AG09319 (cell line): ENCODE measurements around the gene MFF.

Experiments used
- DNase-seq: peaks from one replicate; pipeline ENCODE4 v3.0.0-alpha.2; 2010; ENCODE audit warnings: low read depth; ENCODE audit errors: extremely low read depth
- TF ChIP-seq, protein P1 (sequence below): IDR thresholded peaks from 2 replicates; pipeline ENCODE4 v1.5.1; 2011; ENCODE audit warnings: low read depth, mild to moderate bottlenecking, inconsistent platforms, low read length, moderate library complexity

Gene MFF, protein sequence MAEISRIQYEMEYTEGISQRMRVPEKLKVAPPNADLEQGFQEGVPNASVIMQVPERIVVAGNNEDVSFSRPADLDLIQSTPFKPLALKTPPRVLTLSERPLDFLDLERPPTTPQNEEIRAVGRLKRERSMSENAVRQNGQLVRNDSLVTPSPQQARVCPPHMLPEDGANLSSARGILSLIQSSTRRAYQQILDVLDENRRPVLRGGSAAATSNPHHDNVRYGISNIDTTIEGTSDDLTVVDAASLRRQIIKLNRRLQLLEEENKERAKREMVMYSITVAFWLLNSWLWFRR

DNA sequence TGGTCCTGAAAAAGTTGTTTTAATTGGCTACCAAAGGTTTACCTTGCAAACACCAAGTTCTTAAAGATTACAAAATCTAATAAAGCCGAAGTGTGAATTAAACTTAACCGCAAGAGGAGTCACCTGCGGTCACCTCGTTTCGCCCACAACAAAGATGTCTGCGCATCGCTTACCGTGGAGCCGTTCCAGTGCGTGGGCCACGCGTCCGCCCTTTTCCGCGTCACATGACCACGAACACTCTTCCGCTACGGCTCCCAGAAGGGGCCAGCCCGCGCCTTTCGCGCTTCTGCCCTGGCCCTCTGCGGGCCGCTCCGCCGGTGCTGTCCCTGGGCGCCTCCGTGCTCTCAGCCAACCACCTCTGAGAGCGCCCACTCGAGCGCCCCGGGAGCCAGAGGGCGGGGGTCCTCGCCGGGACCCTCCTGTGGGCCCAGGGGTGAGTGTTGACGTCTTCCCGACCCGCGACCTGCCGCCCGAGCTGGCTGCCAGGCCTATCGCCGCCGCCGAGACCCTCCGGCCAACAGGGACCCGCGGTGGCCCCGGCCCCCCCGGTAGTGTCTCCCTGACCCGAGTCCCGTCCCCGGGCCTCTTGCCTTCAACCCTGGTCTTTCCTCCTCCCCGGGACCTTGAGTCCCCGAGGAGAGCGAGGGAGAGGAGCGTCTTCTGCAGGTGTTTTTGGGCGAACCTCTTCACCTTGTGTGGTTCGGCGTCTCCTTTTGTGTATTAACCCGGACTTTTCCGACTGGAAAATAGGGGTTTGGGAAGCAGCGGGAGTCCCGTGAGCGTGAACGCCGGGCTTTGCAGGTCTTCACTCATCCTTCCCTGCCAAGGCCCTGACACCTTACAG is at the start of gene MFF:
TSS of gene MFF (plus strand) at position 257 of the 844 bp plus-strand sequence. CDS start 5,415 bp downstream, outside the sequence.
- TF ChIP-seq, protein P1, sequence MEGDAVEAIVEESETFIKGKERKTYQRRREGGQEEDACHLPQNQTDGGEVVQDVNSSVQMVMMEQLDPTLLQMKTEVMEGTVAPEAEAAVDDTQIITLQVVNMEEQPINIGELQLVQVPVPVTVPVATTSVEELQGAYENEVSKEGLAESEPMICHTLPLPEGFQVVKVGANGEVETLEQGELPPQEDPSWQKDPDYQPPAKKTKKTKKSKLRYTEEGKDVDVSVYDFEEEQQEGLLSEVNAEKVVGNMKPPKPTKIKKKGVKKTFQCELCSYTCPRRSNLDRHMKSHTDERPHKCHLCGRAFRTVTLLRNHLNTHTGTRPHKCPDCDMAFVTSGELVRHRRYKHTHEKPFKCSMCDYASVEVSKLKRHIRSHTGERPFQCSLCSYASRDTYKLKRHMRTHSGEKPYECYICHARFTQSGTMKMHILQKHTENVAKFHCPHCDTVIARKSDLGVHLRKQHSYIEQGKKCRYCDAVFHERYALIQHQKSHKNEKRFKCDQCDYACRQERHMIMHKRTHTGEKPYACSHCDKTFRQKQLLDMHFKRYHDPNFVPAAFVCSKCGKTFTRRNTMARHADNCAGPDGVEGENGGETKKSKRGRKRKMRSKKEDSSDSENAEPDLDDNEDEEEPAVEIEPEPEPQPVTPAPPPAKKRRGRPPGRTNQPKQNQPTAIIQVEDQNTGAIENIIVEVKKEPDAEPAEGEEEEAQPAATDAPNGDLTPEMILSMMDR, result peak; percentile 12
- DNase-seq, result peak; percentile 74

- DNase-seq, result no peak
- TF ChIP-seq, protein P1, result no peak
These were observed 44.2 kb upstream of the MFF start for GRCh38 chr2:227280895-227281294.

GRCh38 chr2:227285741-227286236 is 39.3 kb upstream of the MFF start:
- no peak for DNase-seq
- TF ChIP-seq, protein P1, result no peak

- TF ChIP-seq, protein P1, result no peak
- DNase-seq, result no peak
These were observed 37.3 kb upstream of the MFF start for GRCh38 chr2:227287771-227288170.

DNA sequence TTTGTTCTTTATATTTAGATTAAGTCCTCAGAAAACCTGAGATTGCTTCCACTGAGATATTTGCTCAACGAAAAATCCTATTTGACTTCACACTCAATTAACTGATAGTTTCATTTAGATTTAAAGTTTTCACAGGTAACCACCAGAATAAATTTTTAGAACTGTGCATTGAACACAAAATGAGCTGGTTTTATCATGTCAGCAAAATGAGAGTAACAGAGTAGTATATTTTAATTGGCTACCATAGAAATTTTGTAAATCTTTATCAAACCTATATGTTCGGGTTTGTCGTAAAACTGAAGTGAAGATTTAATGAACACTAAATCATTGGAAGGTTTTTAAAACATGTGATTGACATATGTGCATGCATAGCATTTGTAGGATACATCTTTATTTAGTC is 32.7 kb upstream of the MFF start:
- no peak for DNase-seq
- TF ChIP-seq, protein P1, result no peak

DNA sequence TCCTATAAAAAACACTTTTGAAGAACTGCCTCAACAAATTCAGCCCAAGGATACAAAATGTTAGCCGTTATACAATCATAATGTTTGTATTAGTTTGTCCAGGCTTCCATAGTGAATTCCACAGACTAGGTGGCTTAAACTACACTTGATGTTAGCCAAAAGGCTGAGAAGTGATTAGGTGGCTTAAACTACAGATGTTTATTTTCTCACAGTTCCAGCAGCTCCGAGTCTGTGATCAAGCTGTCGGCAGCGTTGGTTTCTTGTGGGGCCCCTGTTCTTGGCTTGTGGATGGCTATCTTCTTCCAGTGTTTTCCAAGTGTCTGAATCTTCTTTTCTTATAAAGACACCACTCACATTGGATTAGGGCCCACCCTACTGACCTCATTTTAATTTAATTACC is 31.5 kb upstream of the MFF start:
- TF ChIP-seq, protein P1, result no peak
- no peak for DNase-seq

- TF ChIP-seq, protein P1, result no peak
These were observed 29.2 kb upstream of the MFF start for GRCh38 chr2:227295806-227296205.

More at GRCh38 chr2:227295806-227296205, 29.2 kb upstream of the MFF start:
- no peak for DNase-seq
